HG02981 (cell line): ENCODE data around the gene ZNF513.

Source experiments
- ATAC-seq: cut with Tn5 transposase; IDR thresholded peaks from one replicate; pipeline ENCODE4 v1.9.1; 2021; ENCODE audit warnings: mild to moderate bottlenecking, moderate library complexity; ENCODE audit not compliant: unreplicated experiment

ZNF513 gene

DNA sequence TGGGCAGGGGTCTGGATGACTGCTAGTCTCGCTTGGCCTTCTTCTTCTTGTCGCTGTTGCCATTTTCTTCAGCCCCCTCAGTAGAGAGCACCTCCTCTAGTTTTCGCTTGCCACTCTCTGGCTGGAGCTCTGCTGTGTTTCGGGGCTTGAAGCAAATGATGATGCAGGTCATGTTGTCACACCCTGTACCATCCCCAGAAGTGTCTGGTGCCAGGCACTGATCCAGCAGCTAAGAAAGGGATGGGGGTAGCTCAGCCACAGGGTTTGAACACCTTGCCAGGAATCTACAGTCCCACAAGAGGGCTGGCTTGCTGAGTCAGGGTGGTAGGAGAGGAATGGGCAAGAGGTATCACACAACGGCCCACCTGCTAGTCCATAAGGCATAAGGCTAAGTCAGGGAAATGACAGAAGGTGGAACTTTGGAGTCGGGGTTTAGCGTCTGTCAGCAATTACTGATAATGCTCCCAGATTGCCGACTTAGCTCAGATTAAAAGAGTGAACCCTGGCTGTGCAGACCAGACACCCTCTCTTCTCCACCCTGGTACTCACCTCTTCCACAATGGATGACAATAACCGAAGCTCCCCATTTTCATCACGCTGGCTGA is 1.1 kb upstream of the ZNF513 start:
- ATAC-seq: no peak

DNA sequence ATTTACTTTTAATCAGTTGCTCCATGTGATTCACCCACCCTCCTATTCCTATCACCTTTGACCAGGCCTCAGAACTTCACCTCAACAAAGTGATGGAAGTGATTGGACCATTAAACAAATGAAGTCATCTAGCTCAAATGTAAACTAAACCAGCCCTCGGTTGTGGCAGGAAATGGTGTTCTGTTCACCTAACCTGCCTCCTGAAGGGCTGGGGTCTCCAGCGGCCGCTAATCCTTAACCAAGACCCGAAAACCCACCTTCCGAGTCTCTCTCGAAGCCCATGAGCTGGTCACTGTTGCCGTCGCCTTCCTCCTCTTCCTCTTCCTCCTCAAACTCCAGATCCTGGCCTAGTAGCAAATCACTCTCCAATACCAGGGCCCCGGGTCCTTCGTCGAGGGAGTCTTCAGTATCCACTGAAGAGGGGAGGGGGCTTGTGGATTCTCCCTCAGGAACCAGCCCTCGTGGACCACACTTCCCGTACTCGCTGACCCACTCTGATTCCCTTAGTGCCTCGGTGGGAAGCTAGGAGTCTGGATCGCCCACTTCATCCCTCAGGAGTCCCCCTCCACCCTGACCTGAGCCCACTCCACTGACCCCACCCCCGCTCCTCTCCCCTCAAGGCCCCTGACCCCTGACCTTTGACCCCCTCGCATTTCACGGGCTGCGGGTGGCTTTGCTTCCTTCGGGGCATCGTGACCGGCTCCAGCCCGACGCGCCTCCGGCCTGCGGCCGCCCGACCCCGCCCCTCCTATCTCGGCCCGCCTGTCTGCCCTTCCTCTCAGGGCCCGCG is 503 bp downstream of the ZNF513 start:
- peak; percentile 27 for ATAC-seq

DNA sequence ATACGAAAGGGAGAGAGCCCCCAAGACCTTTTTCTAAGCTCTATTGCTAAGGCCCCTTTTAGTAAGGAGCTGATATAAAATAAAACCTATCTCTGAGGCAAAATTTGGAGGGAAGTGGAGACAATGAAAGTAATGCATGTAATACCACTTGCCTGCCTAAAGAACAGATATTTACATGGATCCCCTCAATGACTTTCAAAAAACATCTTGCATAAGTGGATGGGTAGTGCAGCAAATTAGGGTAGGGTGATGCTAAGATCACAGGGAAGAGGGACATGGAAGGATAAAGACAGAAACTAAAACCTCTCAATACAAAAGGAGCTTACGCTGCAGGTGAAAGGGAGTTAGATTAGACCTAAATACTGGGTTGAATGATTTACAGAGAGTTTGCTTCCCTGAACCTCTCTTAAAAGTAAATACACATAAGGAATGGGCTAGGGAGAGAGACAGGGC is 1.1 kb downstream of the ZNF513 start:
- no peak for ATAC-seq

DNA sequence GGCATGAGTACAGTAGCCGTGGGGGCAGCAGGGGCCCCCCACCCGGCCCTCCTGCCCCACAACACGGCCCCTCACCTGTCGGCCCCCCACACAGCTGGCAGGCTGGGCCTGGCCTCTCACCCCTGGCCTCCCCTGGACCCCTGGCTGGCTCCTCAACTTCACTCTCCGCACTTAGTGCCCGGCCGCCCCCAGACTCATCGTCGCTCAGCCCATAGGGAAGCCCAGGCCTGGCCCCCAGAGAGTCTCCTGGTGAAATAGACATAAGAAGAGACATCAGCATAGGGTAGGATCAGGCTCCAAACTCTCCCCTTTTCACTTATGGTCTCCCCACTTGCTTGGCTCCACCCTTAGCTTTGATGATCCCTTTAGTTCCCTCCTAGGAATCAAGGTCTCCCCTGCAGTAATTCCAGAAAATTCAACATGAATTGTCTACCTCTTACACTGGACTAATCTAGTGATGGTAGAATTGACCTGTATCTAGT is 1.7 kb downstream of the ZNF513 start:
- no peak for ATAC-seq

DNA sequence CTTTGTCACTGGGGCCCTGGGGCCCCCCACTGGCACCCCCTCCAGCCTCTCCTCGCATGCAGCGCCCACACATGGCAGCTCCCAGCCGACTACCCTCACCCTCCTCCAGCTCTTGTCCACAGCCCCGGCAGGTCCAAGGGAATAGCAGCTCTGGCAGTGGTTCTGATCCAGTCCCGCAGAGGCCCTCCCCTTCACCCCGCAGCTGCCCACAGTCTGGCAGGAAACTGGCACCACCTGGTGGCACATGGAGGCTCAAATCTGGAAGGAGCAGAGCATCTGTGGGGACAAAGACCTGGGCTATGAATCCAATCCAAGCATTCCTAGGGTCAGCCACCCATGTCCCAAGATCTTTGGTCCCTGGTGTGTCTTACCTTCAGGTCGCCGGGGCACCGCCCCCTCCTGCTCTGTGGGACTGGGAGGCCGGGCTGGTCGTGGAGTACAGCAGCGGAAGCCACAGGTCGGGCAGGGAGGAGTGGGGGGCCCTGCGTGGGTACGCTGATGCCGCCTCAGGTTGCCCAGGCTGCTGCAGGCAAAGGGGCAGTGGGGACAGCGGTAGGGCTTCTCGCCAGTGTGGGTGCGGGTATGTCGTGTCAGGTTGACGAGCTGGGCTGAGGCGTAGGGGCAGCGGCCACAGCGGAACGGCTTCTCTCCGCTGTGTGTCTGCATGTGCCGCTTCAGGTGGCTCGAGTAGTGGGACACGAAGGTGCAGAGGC is 2.3 kb downstream of the ZNF513 start:
- ATAC-seq: no peak

DNA sequence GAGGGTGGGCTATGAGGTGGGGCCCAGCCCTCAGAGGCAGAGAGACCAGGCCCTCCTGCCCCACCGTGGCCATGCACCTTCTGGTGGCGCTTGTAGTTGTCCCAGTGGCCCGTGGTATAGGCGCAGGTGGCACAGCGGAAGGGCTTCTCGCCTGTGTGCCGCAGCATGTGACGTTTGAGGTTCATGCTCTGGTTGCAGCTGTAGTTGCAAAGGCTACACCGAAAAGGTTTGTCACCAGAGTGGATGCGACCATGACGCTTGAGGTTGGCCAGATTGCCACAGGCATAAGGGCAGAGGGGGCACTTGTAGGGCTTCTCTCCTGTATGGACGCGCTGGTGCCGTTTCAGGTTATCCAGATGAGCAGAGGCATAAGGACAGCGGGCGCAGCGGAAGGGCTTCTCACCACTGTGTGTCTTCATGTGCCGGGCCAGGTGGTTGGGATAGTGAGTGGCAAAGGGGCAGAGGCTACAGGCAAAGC is 2.9 kb downstream of the ZNF513 start:
- no peak for ATAC-seq

DNA sequence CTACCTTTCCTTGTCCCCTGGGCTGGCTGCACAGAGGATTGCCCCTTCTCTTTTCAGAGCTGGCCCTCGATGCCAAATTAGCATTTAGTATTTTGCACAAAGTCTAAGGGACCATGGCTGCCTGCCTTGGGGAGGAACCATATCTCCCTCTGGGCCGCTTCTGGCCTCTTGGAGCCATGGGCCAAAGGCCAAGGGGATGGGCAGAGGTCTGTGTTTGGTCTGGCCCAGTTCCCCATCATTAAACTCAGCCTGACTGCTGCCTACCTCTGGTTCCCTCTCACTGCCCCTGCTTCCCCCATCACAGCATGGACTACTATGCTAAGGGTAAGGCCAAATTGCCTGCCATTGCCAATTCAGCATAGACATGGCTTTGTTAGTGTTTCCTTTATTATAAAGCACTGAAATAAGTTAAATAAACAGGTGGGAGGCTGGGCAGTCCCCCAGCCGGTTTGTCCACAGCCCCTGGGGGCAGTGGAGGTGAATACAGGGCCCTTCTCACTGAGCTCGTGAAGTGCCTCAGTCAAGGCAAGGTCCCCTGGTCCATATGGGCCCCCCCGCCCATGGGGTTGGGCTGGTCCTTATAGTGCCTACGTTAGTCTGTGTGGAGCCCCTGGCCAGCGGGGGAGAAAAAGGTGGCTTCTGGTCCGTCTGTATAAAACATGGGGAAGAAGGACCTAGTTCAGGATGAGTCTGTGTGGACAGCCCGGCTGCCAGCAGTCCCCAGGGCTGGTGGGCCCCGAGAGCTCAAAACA is 3.5 kb downstream of the ZNF513 start:
- ATAC-seq: no peak

DNA sequence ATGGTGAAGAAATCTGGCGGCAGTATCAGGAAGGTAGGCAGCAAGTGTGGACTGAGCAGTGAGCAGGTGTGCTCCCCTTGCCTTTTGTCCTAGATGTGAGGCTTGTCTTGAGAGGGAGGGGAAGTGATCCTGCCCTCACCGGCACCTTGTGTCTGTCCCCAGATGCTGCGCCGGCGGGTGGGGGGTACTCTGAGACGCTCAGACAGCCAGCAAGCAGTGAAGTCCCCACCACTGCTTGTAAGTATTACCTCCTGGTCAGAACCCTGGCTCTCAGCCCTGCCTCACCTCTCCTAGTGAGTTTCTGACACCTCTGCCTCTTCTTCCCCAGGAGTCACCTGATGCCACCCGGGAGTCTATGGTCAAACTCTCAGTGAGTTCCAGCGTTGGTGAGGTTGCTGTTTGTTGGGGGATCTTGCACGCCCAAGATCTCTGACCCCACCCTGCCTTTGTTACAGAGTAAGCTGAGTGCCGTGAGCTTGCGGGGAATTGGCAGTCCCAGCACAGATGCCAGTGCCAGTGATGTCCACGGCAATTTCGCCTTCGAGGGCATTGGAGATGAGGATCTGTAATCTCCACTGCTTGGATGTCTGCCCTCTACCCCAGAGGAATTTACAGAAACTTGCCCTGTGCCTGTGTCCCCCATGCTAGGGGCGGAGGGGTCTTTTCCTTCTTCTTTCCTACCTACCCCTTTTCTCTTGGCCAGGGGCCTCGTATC is 4.2 kb downstream of the ZNF513 start:
- ATAC-seq: no peak

DNA sequence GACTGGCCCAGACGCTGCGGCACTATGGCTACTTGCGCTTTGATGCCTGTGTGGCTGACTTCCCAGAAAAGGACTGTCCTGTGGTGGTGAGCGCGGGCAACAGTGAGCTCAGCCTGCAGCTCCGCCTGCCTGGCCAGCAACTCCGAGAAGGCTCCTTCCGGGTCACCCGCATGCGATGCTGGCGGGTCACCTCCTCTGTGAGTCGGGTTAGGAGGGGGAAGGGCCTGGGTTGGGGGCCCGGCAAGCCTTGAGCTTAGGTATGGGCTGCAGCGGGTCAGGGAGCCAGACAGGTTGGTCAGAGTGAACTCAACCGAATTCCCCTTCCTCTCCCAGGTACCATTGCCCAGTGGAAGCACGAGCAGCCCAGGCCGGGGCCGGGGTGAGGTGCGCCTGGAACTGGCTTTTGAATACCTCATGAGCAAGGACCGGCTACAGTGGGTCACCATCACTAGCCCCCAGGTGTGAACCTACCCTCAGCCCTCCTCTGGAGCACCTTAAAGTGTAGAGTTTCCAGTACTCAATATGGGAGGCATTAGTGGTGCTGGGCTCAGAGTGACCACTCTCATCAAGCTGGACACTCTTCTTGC is 4.9 kb downstream of the ZNF513 start:
- ATAC-seq: no peak

DNA sequence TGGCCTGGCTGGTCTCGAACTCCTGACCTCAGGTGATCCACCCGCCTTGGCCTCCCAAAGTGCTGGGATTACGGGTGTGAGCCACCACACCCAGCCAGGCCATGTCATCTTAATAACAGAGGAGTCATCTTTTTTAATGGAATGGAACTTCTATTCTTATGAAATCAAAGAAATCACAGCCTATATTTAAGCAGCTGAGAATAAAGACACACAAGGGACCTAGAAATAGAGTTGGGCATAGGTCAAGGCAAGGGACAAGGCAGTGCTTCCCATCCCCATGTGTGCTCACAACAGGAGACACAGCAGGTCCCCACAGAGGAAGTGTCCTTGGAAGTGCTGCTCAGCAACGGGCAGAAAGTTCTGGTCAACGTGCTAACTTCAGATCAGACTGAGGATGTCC is 7.0 kb downstream of the ZNF513 start:
- ATAC-seq: no peak

DNA sequence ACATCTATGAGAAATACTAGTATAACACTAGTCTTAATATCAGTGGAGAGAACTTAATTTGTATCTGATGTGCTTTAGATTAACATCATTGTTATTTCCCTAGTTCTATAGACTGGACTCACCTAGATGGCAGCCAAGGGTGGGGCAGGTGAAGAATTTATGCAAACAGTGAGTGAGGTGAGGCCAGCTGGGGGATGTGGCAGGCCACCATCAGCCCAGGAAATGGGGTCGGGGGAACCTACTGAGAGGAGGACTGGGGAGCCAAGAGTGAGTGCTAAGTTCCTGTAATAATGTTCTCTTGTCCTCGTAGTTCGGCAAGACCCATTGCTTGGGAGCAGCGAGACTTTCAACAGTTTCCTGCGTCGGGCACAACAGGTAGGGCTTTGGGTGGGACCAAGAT is 7.6 kb downstream of the ZNF513 start:
- no peak for ATAC-seq

DNA sequence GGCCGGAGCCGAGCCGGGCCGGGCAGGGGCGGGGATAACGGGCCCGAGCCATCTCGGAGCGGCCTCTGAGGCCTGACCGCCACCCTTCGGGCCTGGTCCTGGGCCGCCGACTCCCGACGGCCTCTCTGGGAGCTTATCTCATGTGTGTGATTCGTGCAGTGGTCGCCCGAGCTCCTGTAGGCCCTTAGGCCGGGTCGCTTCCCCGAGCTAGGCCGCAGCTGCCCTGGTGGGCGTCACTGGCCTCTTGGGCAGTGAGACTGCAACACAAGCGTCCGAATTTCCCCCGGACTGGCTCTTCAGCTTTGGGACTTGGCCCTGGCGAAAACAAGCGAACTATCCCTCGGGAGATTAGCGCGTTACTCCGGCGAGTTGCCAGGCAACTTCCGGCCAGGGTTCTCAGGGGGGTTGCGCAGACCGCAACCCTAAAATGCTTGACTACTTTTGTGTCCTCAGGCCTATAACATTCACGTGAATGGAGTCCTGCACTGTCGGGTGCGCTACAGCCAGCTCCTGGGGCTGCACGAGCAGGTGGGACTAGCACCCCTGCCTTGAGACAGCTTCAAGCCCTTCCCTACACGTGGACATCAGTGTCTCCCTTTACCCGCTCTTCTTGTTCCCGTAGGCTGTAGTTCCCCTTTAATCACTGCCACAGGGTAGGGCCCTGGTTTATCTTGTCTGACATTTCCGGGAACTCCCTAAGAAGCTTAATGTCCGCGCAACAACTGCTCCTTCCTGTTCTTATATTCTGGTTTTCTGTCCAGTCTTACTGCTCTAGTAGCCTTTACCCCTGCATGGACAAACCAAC is 9.5 kb downstream of the ZNF513 start:
- peak; percentile 22 for ATAC-seq

DNA sequence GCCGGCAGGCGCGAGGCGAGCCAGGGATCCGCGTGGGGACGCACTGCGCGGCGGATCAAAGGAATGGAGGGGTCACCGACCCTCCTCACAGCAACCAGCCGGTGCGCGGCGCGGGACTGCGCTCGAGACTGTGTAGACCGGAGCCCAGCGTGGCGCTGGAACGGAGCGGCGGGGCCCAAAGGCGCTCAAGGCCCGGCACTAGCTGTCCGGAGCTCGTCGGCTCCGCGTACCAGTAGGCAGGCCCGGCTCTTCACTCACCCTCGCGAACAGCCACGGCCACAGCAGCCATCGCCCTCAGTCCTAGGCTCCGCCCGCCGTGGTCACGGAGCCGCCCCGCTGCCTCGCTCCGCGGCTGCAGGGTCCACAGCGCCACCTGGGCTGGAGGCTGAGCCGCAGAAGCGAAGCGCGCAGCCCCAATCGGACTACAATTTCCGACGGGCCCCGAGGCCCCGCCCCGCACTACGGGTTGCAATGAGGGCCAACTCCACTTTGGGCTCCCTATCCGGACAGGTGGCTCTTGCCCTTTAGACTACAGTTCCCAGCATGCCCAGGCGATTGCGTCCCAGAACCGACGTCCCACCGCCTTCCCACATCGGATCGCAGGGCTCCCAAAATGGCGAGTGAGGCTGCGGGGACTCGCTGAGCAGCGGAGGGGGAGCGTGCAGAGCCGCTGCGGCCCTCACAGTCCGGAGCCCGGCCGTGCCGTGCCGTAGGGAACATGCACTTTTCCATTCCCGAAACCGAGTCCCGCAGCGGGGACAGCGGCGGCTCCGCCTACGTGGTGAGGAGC is 10.3 kb downstream of the ZNF513 start, which contains the start of the genes EIF2B4 and SNX17:
TSS of gene EIF2B4 (minus strand) at position 313 of the 790 bp plus-strand sequence. CDS start at position 289, 24 bp downstream.
TSS of gene SNX17 (plus strand) at position 591 of the 790 bp plus-strand sequence. CDS start at position 719, 128 bp downstream.
- ATAC-seq: peak; percentile 89

DNA sequence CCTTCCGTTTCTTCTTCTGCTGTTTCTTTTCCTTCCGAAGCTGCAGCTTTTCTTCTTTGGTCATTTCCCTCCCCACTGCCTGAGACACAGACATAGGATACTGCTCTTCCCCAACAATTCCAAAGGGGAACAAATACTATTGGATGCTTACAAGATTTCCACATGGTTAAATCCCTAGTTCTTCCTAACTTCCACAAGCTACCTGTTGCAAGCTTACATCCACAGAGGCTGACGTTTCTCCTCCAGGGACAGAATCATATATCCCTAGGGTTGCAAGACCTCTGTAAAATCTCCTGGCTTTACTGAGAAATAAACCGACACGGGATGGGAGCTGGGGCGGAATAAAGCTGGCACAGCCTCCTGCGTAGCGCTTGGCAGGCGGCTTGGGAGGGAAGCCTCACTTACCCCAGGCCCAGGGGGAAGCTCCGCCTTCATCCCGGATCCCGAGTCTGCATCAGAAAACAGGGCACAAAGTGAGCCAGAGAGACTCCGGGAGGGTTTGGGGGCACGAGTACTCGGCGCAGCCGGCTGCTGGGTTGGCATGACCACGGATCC is 11.0 kb downstream of the ZNF513 start:
- no peak for ATAC-seq

DNA sequence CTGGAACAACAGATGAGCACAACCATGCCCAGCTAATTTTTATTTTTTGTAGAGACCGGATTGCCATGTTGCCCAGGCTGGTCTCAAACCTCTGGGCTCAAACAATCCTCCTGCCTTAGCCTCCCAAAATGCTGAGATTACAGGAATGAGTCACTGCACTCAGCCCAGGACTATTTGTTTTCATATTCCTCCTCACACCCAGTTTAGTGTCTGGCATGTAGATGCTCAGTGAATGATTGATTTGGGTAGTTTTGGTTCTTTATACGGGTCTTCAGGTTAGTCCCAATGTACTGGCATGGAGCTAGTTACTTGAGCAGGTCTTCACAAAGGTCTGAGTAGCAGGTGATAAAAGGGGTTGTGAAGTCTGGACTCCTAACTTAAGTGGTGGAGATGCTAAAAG is 16.6 kb downstream of the ZNF513 start:
- ATAC-seq: no peak

DNA sequence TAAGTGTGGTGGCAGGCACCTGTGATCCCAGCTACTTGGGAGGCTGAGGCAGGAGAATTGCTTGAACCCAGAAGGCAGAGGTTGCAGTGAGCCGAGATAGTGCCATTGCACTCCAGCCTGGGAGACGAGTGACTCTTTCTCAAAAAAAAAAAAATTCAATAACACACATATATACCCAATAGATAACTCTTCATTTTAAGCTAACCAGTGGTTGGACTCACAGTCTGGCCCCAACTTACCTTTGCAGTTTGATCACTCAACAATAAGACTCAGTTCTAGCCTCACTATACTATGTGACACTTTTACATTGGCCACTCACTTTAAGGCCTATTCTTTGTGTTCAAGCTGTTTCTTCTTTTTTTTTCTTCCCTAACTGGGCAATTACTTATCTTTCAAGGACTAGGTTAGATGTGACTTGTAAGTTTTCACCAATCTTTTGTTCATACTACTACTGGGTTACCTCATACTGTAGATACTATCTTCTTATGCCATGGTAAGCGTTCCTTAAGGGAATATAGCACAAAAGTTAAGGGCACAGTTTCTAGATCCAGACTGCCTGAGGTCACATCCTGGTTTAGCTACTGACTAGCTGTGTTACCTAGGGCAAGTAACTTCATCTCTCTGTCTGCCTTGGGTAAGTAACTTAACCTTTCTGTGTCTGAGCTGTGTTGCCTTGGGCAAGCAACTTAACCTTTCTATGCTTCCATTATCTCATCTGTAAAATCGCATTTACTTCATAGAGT is 17.7 kb downstream of the ZNF513 start:
- no peak for ATAC-seq
